GM19395 (cell line): ENCODE measurements around the gene SYMPK.

Source experiments
- ATAC-seq: cut with Tn5 transposase; IDR thresholded peaks from one replicate; pipeline ENCODE4 v1.9.1; 2021; ENCODE audit warnings: mild to moderate bottlenecking, moderate library complexity; ENCODE audit not compliant: unreplicated experiment

The SYMPK gene

GRCh38 chr19:45826934-45827333 is 36.0 kb downstream of the SYMPK start:
- no peak for ATAC-seq

- ATAC-seq, result no peak
Observed at GRCh38 chr19:45825917-45826893, 36.7 kb downstream of the SYMPK start.

- no peak for ATAC-seq
Observed at GRCh38 chr19:45825263-45825605, 37.7 kb downstream of the SYMPK start.

- ATAC-seq, result no peak
Observed at GRCh38 chr19:45824531-45825262, 38.2 kb downstream of the SYMPK start.

GRCh38 chr19:45824041-45824471 is 38.9 kb downstream of the SYMPK start:
- ATAC-seq, result no peak

GRCh38 chr19:45823182-45823581 is 39.8 kb downstream of the SYMPK start:
- no peak for ATAC-seq

- ATAC-seq, result no peak
Observed at GRCh38 chr19:45822716-45823115, 40.2 kb downstream of the SYMPK start.

GRCh38 chr19:45821570-45821969 is 41.4 kb downstream of the SYMPK start:
- no peak for ATAC-seq

- no peak for ATAC-seq
Observed at GRCh38 chr19:45821103-45821521, 41.8 kb downstream of the SYMPK start.

- ATAC-seq, result no peak
Observed at GRCh38 chr19:45820413-45821102, 42.4 kb downstream of the SYMPK start.

- no peak for ATAC-seq
Observed at GRCh38 chr19:45819769-45820168, 43.2 kb downstream of the SYMPK start.

- no peak for ATAC-seq
Observed at GRCh38 chr19:45817725-45818301, 45.1 kb downstream of the SYMPK start.

- peak; percentile 73 for ATAC-seq
Observed at GRCh38 chr19:45817010-45817724, 45.8 kb downstream of the SYMPK start.

- ATAC-seq, result no peak
Observed at GRCh38 chr19:45816236-45817009, 46.5 kb downstream of the SYMPK start.

GRCh38 chr19:45815481-45816216 is 47.3 kb downstream of the SYMPK start:
- no peak for ATAC-seq

- ATAC-seq, result no peak
Observed at GRCh38 chr19:45814851-45815480, 48.0 kb downstream of the SYMPK start, which contains the start of gene RSPH6A. TSS of gene RSPH6A (minus strand) at chr19:45815308. CDS start at chr19:45815176, 132 bp downstream.

- ATAC-seq, result no peak
Observed at GRCh38 chr19:45814166-45814780, 48.7 kb downstream of the SYMPK start.

- ATAC-seq, result no peak
Observed at GRCh38 chr19:45812297-45812696, 50.6 kb downstream of the SYMPK start.
